K562 (cell line): ENCODE measurements around the gene VPS9D1. TPM values are rescaled to one million over a fixed set of nuclear protein-coding genes. Genes with fewer than 3 reads are reported as not detected.

Source experiments
- ATAC-seq: fragments of 200-7000 bp; cut with Tn5 transposase; 3 replicates; pipeline ENCODE4 v1.9.1; 2020; ENCODE audit warnings: moderate library complexity
- BruUV-seq: library from RNA; stranded (reverse); fragments of 400-500 nt; replicated peaks from 2 replicates; lab custom pipeline; 2021; lab: Mats Ljungman, UMichigan
- CTCF ChIA-PET: fragments of 300-600 bp; formaldehyde crosslinking; extraction: SDS; loops from one replicate; lab custom pipeline; 2021; ENCODE audit warnings: low intra/inter-chr PET ratio; lab: Yijun Ruan, JAX
- POLR2A ChIA-PET: fragments of 300-600, 350-650 bp; sonication (Branson Sonifier 250); formaldehyde crosslinking; extraction: SDS; loops from one replicate; lab custom pipeline; 2021; ENCODE audit warnings: antibody characterized with exemption, inconsistent platforms; lab: Yijun Ruan, JAX
- DNase-seq, 4 experiments: peaks; one replicate each; pipeline versions ENCODE4 v3.0.0 to v3.0.0-alpha.2; 2011 to 2018; ENCODE audit warnings: low spot score in 3 of 4, mixed read lengths in 3 of 4; ENCODE audit errors: extremely low read depth in 1 of 4
- FAIRE-seq: peaks from 2 replicates; lab custom pipeline; 2011; peaks lifted over from hg19 to GRCh38; lab: Jason Lieb, UNC
- H2AFZ ChIP-seq: 2 replicates; pipeline ENCODE4 v1.6.0; 2011; ENCODE audit warnings: low read depth, low read length, control low read depth, inconsistent platforms
- H3K27ac ChIP-seq: fragments of 200-600 bp; 3 replicates; pipeline ENCODE4 v1.8.0; 2011; ENCODE audit warnings: low read depth, mild to moderate bottlenecking, control low read depth, inconsistent platforms, low read length, moderate library complexity, mixed read lengths; ENCODE audit errors: extremely low read depth
- H3K27me3 ChIP-seq, 2 experiments: fragments of 300-600 bp in 1 of 2; 2 replicates in 1 of 2; 3 replicates in 1 of 2; pipeline versions ENCODE4 v1.6.0 to v1.8.0; 2011; ENCODE audit warnings: inconsistent platforms in 2 of 2, low read length in 2 of 2, mild to moderate bottlenecking in 1 of 2, mixed read lengths in 1 of 2, moderate library complexity in 1 of 2; ENCODE audit not compliant: control insufficient read depth in 2 of 2, insufficient read depth in 2 of 2
- H3K36me3 ChIP-seq: fragments of 300-600 bp; 3 replicates; pipeline ENCODE4 v1.8.0; 2011; ENCODE audit warnings: mild to moderate bottlenecking, low read length, inconsistent platforms; ENCODE audit not compliant: control insufficient read depth, insufficient read depth
- H3K4me1 ChIP-seq, 2 experiments: fragments of 200-600 bp in 1 of 2; replicated peaks in 1 of 2; 2 replicates in 1 of 2; 3 replicates in 1 of 2; pipeline versions ENCODE4 v1.5.1 to v1.8.0; 2011; ENCODE audit warnings: inconsistent platforms in 2 of 2, low read length in 2 of 2, mild to moderate bottlenecking in 1 of 2, mixed read lengths in 1 of 2, moderate library complexity in 1 of 2; ENCODE audit not compliant: control insufficient read depth in 2 of 2, insufficient read depth in 2 of 2
- H3K4me2 ChIP-seq: 2 replicates; pipeline ENCODE4 v1.6.1; 2011; ENCODE audit warnings: low read length, control low read depth, inconsistent platforms, mixed read lengths; ENCODE audit not compliant: insufficient read depth
- H3K4me3 ChIP-seq: fragments of 200-600 bp; sonication (generic), shearing (Covaris generic); 2 replicates; pipeline ENCODE4 v1.5.1; 2016; ENCODE audit warnings: control low read depth, inconsistent platforms
- H3K79me2 ChIP-seq: fragments of 200-600 bp; 3 replicates; pipeline ENCODE4 v1.8.0; 2011; ENCODE audit warnings: low read length, inconsistent platforms; ENCODE audit not compliant: control insufficient read depth, insufficient read depth
- H3K9ac ChIP-seq, 2 experiments: 2 replicates each; pipeline versions ENCODE4 v1.6.0 to v1.6.1; 2011; ENCODE audit warnings: low read depth in 2 of 2, low read length in 2 of 2, control low read depth in 1 of 2, inconsistent platforms in 1 of 2, mild to moderate bottlenecking in 1 of 2, mixed read lengths in 1 of 2; ENCODE audit not compliant: insufficient read depth in 1 of 2
- H3K9me1 ChIP-seq: one replicate; pipeline ENCODE4 v1.6.0; 2011; ENCODE audit warnings: inconsistent platforms, mild to moderate bottlenecking, low read length, moderate library complexity; ENCODE audit not compliant: control insufficient read depth, insufficient read depth
- H3K9me3 ChIP-seq: replicated peaks from 2 replicates; pipeline ENCODE4 v1.5.1; 2011; ENCODE audit warnings: low read depth, low read length, inconsistent platforms; ENCODE audit not compliant: control insufficient read depth, insufficient read depth
- H4K20me1 ChIP-seq: replicated peaks from 2 replicates; pipeline ENCODE4 v1.6.1; 2011; ENCODE audit warnings: low read length, inconsistent platforms, mixed read lengths; ENCODE audit not compliant: control insufficient read depth, insufficient read depth
- ATF1 ChIP-seq, 2 experiments: fragments of 450-650 bp in 1 of 2; IDR thresholded peaks; 2 replicates each; pipeline ENCODE4 v1.6.1; 2016; ENCODE audit warnings: missing compliant biosample characterization in 1 of 2, missing genetic modification characterization in 1 of 2
- CBFA2T3 ChIP-seq: fragments of 450-650 bp; IDR thresholded peaks from 2 replicates; pipeline ENCODE4 v1.6.1; 2017
- CEBPZ ChIP-seq: fragments of 150-350 bp; IDR thresholded peaks from 2 replicates; pipeline ENCODE4 v1.6.1; 2014; ENCODE audit warnings: low read depth, mild to moderate bottlenecking, low read length, borderline replicate concordance
- ELF1 ChIP-seq: fragments of 200-800 bp; sonication (Bioruptor generic); IDR thresholded peaks from 2 replicates; pipeline ENCODE4 v1.6.1; 2016; ENCODE audit warnings: missing genetic modification characterization, missing compliant biosample characterization
- ESRRB ChIP-seq: fragments of 250-450 bp; sonication (Bioruptor Pico); IDR thresholded peaks from 2 replicates; pipeline ENCODE4 v1.5.0; 2020; ENCODE audit warnings: mild to moderate bottlenecking, moderate library complexity, borderline replicate concordance
- GTF2B ChIP-seq: IDR thresholded peaks from 2 replicates; pipeline ENCODE4 v1.6.1; 2011; ENCODE audit not compliant: insufficient read length; ENCODE audit errors: extremely low read depth
- HOXB6 ChIP-seq: fragments of 250-450 bp; sonication (Bioruptor Pico); IDR thresholded peaks from 2 replicates; pipeline ENCODE4 v1.5.1; 2022; ENCODE audit warnings: mild to moderate bottlenecking, borderline replicate concordance
- NR0B1 ChIP-seq: fragments of 450-650 bp; IDR thresholded peaks from one replicate; pipeline ENCODE4 v1.6.1; 2018; ENCODE audit warnings: mild to moderate bottlenecking, moderate library complexity; ENCODE audit not compliant: partially characterized antibody
- PHF21A ChIP-seq: fragments of 450-650 bp; IDR thresholded peaks from 2 replicates; pipeline ENCODE4 v1.6.1; 2017; ENCODE audit warnings: low read depth, borderline replicate concordance
- SLC30A9 ChIP-seq: fragments of 250-450 bp; sonication (Bioruptor Pico); IDR thresholded peaks from 2 replicates; pipeline ENCODE4 v1.8.0; 2022; ENCODE audit warnings: mild to moderate bottlenecking, moderate library complexity
- ZBTB34 ChIP-seq: fragments of 250-450 bp; sonication (Bioruptor Pico); IDR thresholded peaks from 2 replicates; pipeline ENCODE4 v1.8.0; 2021; ENCODE audit warnings: mild to moderate bottlenecking, moderate library complexity
- ZFP91 ChIP-seq: sonication (generic); formaldehyde crosslinking; IDR thresholded peaks from 2 replicates; pipeline ENCODE4 v1.8.0; 2022; ENCODE audit warnings: mild to moderate bottlenecking, missing genetic modification reagents
- ZNF785 ChIP-seq: fragments of 250-450 bp; sonication (Bioruptor Pico); IDR thresholded peaks from 2 replicates; pipeline ENCODE4 v1.4.0; 2020; ENCODE audit warnings: mild to moderate bottlenecking
- WGBS: fragments of 100-300 bp; shearing (Covaris generic); methylation state at CpG from one replicate; pipeline ENCODE4 v1.1.6; 2016; ENCODE audit warnings: low coverage, mixed read lengths; ENCODE audit not compliant: insufficient coverage; ENCODE audit errors: missing lambda C conversion rate; 5-methylcytosine and 5-hydroxymethylcytosine counted together
- in situ Hi-C: fragments of 300-500 bp; cut with MboI; formaldehyde crosslinking; loops from 4 replicates; pipeline ENCODE4 v1.15.0; 2018; ENCODE audit warnings: inconsistent platforms, mixed read lengths
- intact Hi-C: fragments of 100-400 bp; cut with micrococcal nuclease; formaldehyde crosslinking; loops from 2 replicates; pipeline ENCODE4 v1.14.2; 2022
- polyA plus RNA-seq, 8 experiments: library from polyadenylated mRNA; depleted of rRNA in 4 of 8; stranded (reverse) in 5 of 8; unstranded in 3 of 8; fragments of >200 nt; fragmentation: Nextera tagmentation in 2 of 8; fragmentation: Illumina TruSeq in 1 of 8; extraction: Ambion mirVana in 2 of 8; extraction: Trizol in 1 of 8; gene quantifications; 2 replicates each; pipeline versions ENCODE4 v1.2.1 to v1.2.3, GENCODE V29; 2011 to 2014; ENCODE audit warnings: inconsistent platforms in 1 of 8, missing spikeins in 1 of 8
- total RNA-seq, 7 experiments: library from RNA; depleted of rRNA in 6 of 7; stranded (reverse); fragments of >200 nt in 6 of 7; fragmentation: Illumina TruSeq in 2 of 7; extraction: Trizol in 2 of 7; gene quantifications; 2 replicates each; pipeline versions ENCODE4 v1.2.1 to v1.2.3, GENCODE V29; 2011 to 2021; ENCODE audit warnings: low replicate concordance in 1 of 7

VPS9D1 gene
- total and polyA plus RNA-seq, 9 of the 15 experiments (the other 6 are each of a cell fraction or from before 2014, with no cell fraction given): 0.33 to 3.1 (median 1.1) TPM

GRCh38 chr16:89748921-89749320 lies 28.2 kb upstream of the VPS9D1 start:
- intact Hi-C loops (no loop called here), in situ Hi-C loops (no loop called here)
- TF ChIP-seq ESRRB (CRISPR knock-in tag): no peak
- no peak for TF ChIP-seq NR0B1
- no peak for TF ChIP-seq ZBTB34 (CRISPR knock-in tag)
- no peak for TF ChIP-seq GTF2B
- TF ChIP-seq PHF21A: no peak
- TF ChIP-seq ZFP91 (CRISPR knock-in tag): no peak
- TF ChIP-seq SLC30A9: no peak
- no peak for TF ChIP-seq ATF1 (CRISPR knock-in tag; IDR thresholded peaks at IDR 0.05)
- no peak for TF ChIP-seq ATF1 (tag; IDR thresholded peaks at IDR 0.05)
- no peak for TF ChIP-seq CEBPZ
- TF ChIP-seq ELF1 (tag): no peak
- no peak for TF ChIP-seq HOXB6 (CRISPR knock-in tag)
- no peak for TF ChIP-seq ZNF785 (CRISPR knock-in tag)
- TF ChIP-seq CBFA2T3: no peak
- no TSS peak for BruUV-seq
- DNase-seq (no peak), FAIRE-seq (no peak), ATAC-seq (no peak)
- Histone ChIP-seq H3K79me2 (no peaks in the 10 kb centered on the region; the same call in 2 of the 3 replicates), H3K9me3 (no peaks in the 10 kb centered on the region), H3K27ac (no peak overlapping the region), H3K27me3 (no peaks in the 10 kb centered on the region), H4K20me1 (no peaks in the 10 kb centered on the region), H3K9me1 (no peaks in the 10 kb centered on the region), H3K4me3 (no peak overlapping the region), H3K4me1 (no peaks in the 10 kb centered on the region; a peak in 1 of 5 replicates), H3K9ac (no peak overlapping the region), H3K36me3 (peaks cover 85% of the 10 kb centered on the region), H2AFZ (no peak overlapping the region), H3K4me2 (no peak overlapping the region)
- 94% methylated on average over 11 of the region's 11 CpGs for whole genome bisulfite sequencing
- CTCF ChIA-PET: no interaction called here
- POLR2A ChIA-PET: interaction anchor here (0.7 to 0.8 kb wide), 3 partner anchors 10 to 970 kb away, joined by 3 to 6 read pairs (median 3); no protein-coding TSS in a partner anchor
